Astrocyte (in vitro differentiated cells and primary cell): Measurements from ENCODE around the gene XRN2.

Source experiments
- EZH2 ChIP-seq: IDR thresholded peaks from 2 replicates; pipeline ENCODE4 v1.6.1; 2012; ENCODE audit warnings: mild to moderate bottlenecking, low read length, inconsistent platforms; ENCODE audit not compliant: insufficient read depth
- TF ChIP-seq, protein P1 (sequence below): IDR thresholded peaks from 2 replicates; pipeline ENCODE4 v1.5.1; 2011; ENCODE audit warnings: low read depth, mild to moderate bottlenecking, inconsistent platforms, low read length, moderate library complexity; ENCODE audit not compliant: insufficient read depth

DNA sequence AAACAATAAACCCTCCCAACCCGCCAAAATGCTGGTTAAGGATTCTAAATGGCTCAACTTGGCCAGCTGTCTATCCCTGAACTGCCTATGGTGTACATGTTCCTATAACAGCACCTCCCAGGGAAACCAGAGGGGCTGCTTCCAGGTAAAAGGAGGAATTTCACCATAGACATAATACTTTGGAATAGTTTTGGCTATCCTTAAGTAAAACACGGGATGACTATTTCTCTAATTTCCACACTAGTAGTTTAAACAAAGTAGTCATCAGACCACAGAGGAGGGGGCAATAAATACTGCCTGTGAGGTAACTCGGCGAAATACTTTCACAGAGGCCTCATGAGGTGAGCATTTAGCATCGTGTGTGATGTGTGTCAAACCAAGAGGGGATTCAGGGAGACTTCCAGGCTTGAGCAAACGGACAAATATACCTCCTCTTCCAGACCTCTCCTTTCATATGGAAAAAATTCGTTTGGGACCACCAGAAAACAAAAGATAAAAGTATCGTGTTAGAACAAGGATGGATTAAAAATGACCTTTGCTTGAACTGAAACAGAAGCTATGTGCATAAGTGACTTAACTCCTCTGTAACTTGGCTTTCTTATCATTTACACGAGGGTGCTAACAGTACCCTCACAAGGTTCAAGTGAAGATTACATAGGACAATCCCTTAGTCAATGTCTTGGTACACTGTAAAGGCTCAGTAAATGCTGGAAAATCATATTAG lies 1.0 kb upstream of the XRN2 start:
- TF ChIP-seq, protein P1, sequence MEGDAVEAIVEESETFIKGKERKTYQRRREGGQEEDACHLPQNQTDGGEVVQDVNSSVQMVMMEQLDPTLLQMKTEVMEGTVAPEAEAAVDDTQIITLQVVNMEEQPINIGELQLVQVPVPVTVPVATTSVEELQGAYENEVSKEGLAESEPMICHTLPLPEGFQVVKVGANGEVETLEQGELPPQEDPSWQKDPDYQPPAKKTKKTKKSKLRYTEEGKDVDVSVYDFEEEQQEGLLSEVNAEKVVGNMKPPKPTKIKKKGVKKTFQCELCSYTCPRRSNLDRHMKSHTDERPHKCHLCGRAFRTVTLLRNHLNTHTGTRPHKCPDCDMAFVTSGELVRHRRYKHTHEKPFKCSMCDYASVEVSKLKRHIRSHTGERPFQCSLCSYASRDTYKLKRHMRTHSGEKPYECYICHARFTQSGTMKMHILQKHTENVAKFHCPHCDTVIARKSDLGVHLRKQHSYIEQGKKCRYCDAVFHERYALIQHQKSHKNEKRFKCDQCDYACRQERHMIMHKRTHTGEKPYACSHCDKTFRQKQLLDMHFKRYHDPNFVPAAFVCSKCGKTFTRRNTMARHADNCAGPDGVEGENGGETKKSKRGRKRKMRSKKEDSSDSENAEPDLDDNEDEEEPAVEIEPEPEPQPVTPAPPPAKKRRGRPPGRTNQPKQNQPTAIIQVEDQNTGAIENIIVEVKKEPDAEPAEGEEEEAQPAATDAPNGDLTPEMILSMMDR = no peak
- TF ChIP-seq EZH2 = no peak
